DMS153 treated with DMSO at 0.1 percent for 48 hours (cell line): ENCODE data around the gene CENPT.

Source experiments
- DNase-seq: peaks from one replicate; lab custom pipeline; 2025; ENCODE audit not compliant: unreplicated experiment; lab: John Stamatoyannopoulos, UW

CENPT gene, protein sequence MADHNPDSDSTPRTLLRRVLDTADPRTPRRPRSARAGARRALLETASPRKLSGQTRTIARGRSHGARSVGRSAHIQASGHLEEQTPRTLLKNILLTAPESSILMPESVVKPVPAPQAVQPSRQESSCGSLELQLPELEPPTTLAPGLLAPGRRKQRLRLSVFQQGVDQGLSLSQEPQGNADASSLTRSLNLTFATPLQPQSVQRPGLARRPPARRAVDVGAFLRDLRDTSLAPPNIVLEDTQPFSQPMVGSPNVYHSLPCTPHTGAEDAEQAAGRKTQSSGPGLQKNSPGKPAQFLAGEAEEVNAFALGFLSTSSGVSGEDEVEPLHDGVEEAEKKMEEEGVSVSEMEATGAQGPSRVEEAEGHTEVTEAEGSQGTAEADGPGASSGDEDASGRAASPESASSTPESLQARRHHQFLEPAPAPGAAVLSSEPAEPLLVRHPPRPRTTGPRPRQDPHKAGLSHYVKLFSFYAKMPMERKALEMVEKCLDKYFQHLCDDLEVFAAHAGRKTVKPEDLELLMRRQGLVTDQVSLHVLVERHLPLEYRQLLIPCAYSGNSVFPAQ

GRCh38 chr16:67847064-67847861, at the start of gene CENPT:
Gene CENPT (minus strand): TSS chr16:67847693. CDS start chr16:67833859, 13,834 bp downstream.
- DNase-seq: no peak

DNA sequence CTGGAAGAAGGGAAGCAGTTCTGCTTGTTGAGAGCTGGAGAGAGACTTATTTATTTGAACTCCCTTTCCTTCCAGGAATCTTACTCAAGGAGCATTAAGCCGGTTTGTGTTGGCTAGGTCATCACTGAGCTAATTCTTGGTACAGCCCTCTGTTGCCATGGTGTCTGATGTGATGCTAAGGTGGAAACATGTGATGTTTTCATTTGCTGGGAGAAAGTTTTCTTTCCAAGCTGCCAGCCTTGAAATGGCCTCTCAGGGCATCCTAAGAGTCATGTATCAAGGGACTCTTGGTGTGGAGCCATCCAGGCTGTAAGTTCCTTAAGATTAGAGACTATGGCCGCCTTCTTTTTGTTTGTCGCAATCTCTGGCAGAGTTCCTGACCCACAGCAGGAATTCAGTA, 49.7 kb upstream of the CENPT start:
- no peak for DNase-seq

DNA sequence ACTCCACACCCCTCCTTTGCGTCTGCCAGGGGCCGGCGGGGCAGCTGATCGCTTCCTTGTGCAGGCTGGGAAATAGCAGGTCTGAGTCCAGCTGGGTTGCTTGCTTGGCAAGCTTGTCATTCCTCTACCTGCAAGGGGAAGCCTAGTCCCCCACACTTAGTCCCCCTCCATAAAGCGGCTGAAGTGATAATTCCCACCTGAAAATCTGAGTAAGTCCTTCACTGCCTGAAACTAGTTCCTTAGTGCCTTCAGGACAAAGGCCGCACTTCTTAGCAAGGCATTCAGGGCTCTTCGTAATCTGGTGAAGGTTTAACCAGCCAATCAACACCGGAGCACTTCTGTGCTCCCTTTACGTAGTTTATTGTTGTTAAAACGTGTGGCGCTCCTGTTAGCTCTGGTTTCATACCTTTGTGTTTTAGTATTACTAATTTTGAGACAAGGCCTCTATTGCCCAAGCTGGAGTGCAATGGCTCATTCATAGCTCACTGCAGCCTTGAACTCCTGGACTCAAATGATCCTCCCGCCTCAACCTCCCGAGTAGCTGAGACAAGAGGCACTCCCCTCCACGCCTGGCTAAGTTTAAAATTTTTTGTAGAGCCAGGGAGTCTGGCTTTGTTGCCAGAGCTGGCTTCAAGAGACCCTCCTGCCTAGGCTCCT, 46.4 kb upstream of the CENPT start:
- DNase-seq: no peak

- DNase-seq: peak; percentile 86
These were observed 45.6 kb upstream of the CENPT start, which contains the start of gene PSKH1 for GRCh38 chr16:67892899-67893742. Gene PSKH1 (plus strand): TSS chr16:67893254. CDS start chr16:67908750, 15,496 bp downstream.

GRCh38 chr16:67892375-67892774, 44.9 kb upstream of the CENPT start:
- DNase-seq: no peak

DNA sequence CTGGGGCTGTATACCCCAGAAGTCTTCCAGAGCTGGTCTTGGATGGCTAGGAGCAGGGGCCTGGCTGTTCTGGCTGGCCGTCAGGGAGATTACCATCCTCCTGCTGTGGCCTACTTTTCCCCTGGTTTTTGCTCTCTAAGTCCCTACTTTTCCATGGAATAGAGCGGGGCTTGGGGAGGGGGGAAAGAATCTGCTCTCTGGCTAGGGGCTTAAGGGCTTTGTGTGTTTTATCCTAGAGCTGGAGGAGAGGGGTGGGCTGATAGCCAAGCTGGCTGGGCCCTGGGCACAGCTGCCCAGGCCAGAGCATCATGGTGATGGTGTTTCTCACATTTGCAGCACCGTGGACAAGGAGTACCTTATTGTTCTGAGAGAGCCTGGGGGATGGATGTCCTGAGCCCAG, 40.8 kb upstream of the CENPT start:
- DNase-seq: no peak

DNA sequence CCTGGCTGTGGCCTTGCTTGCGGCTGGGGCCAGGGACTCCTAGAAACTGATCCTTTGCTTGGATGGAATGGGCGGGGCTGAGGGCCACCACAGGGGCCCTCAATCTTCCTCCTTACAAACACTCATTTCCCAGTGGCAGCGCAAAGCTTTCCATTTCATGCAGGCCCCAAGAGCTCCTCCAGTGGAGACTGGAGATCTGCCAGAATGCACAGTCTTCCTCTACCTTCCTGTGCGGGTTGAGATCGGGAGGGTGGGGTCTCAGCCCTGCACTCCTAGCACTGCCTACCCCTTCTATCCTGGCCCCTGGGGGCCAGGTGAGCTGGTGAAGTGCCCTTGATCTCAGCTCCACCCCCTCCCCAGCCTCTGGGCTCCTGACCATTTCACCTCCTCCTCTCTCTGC, 38.9 kb upstream of the CENPT start:
- DNase-seq: no peak

DNA sequence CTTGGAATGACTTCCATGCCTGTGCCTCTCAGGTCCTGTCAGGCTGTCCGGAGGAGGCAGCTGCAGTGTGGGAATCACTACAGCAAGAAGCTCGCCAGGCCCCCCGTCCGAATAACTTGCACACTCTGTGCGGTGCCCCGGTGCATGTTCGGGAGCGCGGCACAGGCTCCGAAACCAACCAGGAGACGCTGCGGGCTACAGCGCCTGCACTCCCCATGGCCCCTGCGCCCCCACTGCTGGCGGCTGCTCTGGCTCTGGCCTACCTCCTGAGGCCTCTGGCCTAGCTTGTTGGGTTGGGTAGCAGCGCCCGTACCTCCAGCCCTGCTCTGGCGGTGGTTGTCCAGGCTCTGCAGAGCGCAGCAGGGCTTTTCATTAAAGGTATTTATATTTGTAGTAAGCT, 38.5 kb upstream of the CENPT start:
- DNase-seq: no peak

DNA sequence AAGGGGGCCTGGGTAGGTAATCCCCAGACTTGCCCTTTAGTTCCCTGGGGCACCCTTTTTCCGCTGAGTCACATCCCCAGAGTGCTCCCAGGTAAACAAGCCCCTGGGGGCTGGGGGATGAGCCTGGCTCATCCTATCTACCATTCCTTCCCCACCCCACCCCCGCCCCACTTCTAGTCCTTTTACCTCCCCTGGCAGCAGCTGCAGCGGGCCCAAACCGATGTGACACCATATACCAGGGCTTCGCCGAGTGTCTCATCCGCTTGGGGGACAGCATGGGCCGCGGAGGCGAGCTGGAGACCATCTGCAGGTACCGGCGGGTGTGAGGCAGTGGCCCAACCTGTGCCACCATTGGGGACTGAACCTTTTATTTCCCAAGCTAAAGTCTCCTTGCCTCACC, 38.1 kb upstream of the CENPT start:
- no peak for DNase-seq

DNA sequence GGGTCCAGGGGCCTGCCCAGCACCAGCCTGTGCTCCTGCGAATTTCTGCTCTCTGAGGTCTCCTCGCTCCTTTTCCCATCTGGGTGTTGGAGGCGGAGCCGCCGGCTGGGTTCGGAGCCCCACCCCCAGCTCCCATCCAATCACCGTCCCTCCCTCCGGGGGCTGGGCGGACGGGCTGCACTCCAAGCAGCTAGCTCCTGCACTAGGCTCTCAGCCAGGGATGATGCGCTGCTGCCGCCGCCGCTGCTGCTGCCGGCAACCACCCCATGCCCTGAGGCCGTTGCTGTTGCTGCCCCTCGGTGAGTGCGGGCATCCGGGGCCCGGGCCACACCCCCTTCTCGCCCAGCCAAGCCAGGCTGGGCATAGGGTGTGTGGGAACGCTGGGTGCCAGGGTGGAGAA, 37.2 kb upstream of the CENPT start, which contains the start of gene NRN1L:
TSS of gene NRN1L (plus strand) at position 202 of the 400 bp plus-strand sequence. CDS start at position 221, 19 bp downstream.
- peak; percentile 66 for DNase-seq

DNA sequence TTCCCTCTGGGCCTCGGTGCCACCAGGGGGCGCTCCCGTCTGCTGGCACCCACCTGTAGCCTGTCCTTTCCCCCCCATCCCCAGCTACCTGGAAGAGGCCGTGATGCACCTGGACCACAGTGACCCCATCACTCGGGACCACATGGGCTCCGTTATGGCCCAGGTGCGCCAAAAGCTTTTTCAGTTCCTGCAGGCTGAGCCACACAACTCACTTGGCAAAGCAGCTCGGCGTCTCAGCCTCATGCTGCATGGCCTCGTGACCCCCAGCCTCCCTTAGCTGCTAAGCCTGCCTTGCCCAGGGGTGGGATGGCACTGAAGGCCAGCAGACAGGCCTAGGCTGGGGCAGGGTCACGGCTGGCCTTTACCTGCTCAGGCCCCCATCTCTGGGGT, 36.4 kb upstream of the CENPT start:
- peak; percentile 68 for DNase-seq

DNA sequence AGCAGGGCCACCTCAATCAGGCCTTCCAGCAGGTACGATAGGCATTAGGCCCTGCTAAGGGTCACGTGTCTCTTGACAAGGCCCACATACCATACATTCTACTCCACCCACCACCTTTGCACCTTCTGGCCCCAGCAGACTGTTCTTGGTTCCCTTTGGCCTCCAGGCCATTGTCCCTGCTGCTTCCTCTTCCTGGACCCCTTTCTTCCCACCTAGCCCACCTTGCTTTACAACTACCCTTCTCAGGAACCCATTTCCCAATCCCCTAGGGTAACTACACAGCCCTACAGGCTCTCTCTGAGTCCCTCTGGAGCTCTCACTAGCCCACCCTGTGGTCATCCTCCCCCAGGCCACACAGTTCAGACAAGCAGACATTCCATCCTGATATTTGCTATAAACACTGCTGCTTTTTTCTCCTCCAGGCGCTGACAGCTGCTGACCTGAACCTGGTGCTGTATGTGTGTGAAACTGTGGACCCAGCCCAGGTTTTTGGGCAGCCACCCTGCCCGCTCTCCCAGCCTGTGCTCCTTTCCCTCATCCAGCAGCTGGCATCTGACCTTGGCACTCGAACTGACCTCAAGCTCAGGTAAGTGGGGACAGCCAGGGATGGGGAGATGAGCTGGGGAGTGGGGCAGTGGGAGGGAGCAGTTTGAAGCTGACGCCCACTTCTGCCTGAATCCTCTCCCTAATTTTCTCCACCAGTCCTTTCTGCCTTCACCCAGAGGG, 35.8 kb upstream of the CENPT start:
- DNase-seq: no peak

DNA sequence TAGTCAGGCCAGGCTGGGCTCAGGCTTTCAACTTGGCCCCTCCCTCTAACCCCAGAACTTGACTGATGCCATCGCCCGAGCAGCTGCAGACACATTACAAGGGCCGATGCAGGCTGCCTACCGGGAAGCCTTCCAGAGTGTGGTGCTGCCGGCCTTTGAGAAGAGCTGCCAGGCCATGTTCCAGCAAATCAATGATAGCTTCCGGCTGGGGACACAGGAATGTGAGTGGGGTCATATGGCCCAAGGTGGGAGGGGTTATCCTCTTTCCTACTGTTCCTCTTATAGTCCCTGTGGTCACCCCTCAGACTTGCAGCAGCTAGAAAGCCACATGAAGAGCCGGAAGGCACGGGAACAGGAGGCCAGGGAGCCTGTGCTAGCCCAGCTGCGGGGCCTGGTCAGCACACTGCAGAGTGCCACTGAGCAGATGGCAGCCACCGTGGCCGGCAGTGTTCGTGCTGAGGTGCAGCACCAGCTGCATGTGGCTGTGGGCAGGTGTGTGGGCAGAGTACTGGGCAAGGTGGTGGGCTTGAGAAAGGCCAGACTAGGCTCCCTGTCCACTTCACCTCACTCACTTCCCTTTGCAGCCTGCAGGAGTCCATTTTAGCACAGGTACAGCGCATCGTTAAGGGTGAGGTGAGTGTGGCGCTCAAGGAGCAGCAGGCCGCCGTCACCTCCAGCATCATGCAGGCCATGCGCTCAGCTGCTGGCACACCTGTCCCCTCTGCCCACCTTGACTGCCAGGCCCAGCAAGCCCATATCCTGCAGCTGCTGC, 35.1 kb upstream of the CENPT start:
- DNase-seq: no peak

DNA sequence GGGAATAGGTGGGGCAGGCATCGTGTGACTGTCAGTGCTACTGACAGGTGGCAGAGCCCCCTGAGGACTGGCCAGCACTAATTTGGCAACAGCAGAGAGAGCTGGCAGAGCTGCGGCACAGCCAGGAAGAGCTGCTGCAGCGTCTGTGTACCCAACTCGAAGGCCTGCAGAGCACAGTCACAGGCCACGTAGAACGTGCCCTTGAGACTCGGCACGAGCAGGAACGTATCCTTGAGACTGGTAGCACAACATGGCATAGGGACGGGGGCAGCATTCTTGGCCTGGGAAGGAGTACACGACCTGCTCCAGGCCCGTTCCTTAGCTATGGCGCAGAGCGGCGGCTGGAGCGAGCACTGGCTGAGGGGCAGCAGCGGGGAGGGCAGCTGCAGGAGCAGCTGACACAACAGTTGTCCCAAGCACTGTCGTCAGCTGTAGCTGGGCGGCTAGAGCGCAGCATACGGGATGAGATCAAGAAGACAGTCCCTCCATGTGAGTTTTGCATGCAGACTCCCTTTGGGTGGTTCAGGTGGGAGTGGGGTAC, 34.2 kb upstream of the CENPT start:
- DNase-seq: no peak

DNA sequence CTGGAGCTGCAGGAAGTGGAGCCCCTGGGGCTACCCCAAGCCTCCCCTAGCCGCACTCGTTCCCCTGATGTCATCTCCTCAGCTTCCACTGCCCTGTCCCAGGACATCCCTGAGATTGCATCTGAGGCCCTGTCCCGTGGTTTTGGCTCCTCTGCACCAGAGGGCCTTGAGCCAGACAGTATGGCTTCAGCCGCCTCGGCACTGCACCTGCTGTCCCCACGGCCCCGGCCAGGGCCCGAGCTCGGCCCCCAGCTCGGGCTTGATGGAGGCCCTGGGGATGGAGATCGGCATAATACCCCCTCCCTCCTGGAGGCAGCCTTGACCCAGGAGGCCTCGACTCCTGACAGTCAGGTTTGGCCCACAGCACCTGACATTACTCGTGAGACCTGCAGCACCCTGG, 33.1 kb upstream of the CENPT start:
- DNase-seq: no peak

GRCh38 chr16:67879936-67880335, 32.4 kb upstream of the CENPT start:
- no peak for DNase-seq

DNA sequence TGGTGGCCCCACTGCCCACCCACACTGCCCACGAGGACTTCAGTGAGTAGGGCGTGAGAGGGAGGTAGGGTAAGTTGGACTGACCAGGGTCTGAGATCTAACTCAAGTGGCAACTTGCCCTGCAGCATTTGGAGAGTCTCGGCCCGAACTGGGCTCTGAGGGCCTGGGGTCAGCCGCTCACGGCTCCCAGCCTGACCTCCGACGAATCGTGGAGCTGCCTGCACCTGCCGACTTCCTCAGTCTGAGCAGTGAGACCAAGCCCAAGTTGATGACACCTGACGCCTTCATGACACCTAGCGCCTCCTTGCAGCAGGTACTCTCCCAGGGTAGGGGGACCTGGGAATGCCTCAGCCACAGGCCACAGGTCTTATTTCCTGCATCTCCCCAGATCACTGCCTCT, 32.0 kb upstream of the CENPT start:
- no peak for DNase-seq

DNA sequence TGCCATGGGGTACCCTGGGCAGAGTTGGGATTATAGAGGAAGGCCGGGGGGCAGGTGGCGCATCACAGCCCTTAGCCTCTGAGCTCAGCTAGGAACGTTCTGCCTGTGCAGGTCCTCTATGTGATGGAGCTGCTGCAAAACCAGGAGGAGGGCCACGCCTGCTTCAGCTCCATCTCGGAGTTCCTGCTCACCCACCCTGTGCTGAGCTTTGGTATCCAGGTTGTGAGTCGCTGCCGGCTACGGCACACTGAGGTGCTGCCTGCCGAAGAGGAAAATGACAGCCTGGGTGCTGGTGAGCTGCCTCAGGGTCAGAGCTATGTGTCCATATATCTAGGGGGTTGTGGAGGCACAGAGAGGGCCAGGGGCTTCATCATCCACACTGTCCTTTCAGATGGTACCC, 31.4 kb upstream of the CENPT start:
- DNase-seq: no peak

- DNase-seq: no peak
These were observed 30.7 kb upstream of the CENPT start for GRCh38 chr16:67878232-67878631.
